Fibroblast of lung (primary cell): ENCODE results near the gene KLF3. TPM values are rescaled to one million over a fixed set of nuclear protein-coding genes. Genes with fewer than 3 reads are reported as not detected.

Source experiments
- DNase-seq, 2 donors: peaks; one replicate each; pipeline versions ENCODE4 v3.0.0 to v3.0.0-alpha.2; 2010; ENCODE audit warnings: low read depth in 2 of 2
- H2AFZ ChIP-seq: 2 replicates; pipeline ENCODE4 v1.5.1; 2012; ENCODE audit warnings: low read length, control low read depth, inconsistent platforms
- H3K27ac ChIP-seq: 2 replicates; pipeline ENCODE4 v1.5.1; 2011; ENCODE audit warnings: low read length, control low read depth; ENCODE audit not compliant: insufficient read depth
- H3K27me3 ChIP-seq: 2 replicates; pipeline ENCODE4 v1.5.1; 2011; ENCODE audit warnings: mild to moderate bottlenecking, low read length; ENCODE audit not compliant: control insufficient read depth, insufficient read depth
- H3K36me3 ChIP-seq: 2 replicates; pipeline ENCODE4 v1.5.1; 2011; ENCODE audit warnings: low read length; ENCODE audit not compliant: control insufficient read depth, insufficient read depth
- H3K4me1 ChIP-seq: 2 replicates; pipeline ENCODE4 v1.5.1; 2011; ENCODE audit warnings: low read length; ENCODE audit not compliant: control insufficient read depth, insufficient read depth; ENCODE audit errors: extremely low read depth
- H3K4me2 ChIP-seq: 2 replicates; pipeline ENCODE4 v1.5.1; 2011; ENCODE audit warnings: low read length, control low read depth; ENCODE audit not compliant: insufficient read depth; ENCODE audit errors: extremely low read depth
- H3K4me3 ChIP-seq, 4 experiments: fragments of 200-600 bp in 1 of 4; sonication (generic) in 1 of 4; replicated peaks in 1 of 4; 2 replicates each; pipeline ENCODE4 v1.5.1; 2011 to 2016; ENCODE audit warnings: low read length in 4 of 4, low read depth in 3 of 4, mild to moderate bottlenecking in 3 of 4, control low read depth in 2 of 4, inconsistent platforms in 1 of 4, mixed read lengths in 1 of 4; ENCODE audit not compliant: insufficient read depth in 1 of 4; ENCODE audit errors: control extremely low read depth in 1 of 4
- H3K79me2 ChIP-seq: 2 replicates; pipeline ENCODE4 v1.5.1; 2012; ENCODE audit warnings: mild to moderate bottlenecking, low read length, inconsistent platforms; ENCODE audit not compliant: control insufficient read depth, insufficient read depth
- H3K9ac ChIP-seq: 2 replicates; pipeline ENCODE4 v1.5.1; 2011; ENCODE audit warnings: mild to moderate bottlenecking, low read length, control low read depth; ENCODE audit not compliant: insufficient read depth
- H3K9me3 ChIP-seq: 2 replicates; pipeline ENCODE4 v1.5.1; 2012; ENCODE audit warnings: low read depth, low read length; ENCODE audit not compliant: control insufficient read depth, insufficient read depth
- H4K20me1 ChIP-seq: 2 replicates; pipeline ENCODE4 v1.5.1; 2011; ENCODE audit warnings: low read length; ENCODE audit not compliant: control insufficient read depth, insufficient read depth; ENCODE audit errors: extremely low read depth
- EZH2 ChIP-seq: IDR thresholded peaks from 2 replicates; pipeline ENCODE4 v1.5.1; 2012; ENCODE audit warnings: low read length, control low read depth, mild to moderate bottlenecking; ENCODE audit errors: missing control alignments
- polyA plus RNA-seq, 2 donors: library from polyadenylated mRNA; depleted of rRNA in 1 of 2; stranded (reverse) in 1 of 2; unstranded in 1 of 2; fragments of >200 nt; gene quantifications; 2 replicates each; pipeline ENCODE4 v1.2.1, GENCODE V29; 2011 to 2012; ENCODE audit warnings: missing spikeins in 1 of 2
- total RNA-seq: library from RNA; depleted of rRNA; stranded (reverse); fragments of >200 nt; gene quantifications from 2 replicates; pipeline ENCODE4 v1.2.1, GENCODE V29; 2014
- TF ChIP-seq, protein P1 (sequence below), 2 donors: IDR thresholded peaks in 1 of 2; conservative IDR thresholded peaks in 1 of 2; 1 replicate in 1 of 2; 2 replicates in 1 of 2; pipeline ENCODE4 v1.5.1; 2011 to 2012; ENCODE audit warnings: low read length in 2 of 2, control low read depth in 1 of 2, inconsistent platforms in 1 of 2, low read depth in 1 of 2, mild to moderate bottlenecking in 1 of 2

KLF3 gene
- total and polyA plus RNA-seq, 2 donors (not counting 1 experiment from before 2014, with no cell fraction given), result 12.4 to 18.9 TPM

DNA sequence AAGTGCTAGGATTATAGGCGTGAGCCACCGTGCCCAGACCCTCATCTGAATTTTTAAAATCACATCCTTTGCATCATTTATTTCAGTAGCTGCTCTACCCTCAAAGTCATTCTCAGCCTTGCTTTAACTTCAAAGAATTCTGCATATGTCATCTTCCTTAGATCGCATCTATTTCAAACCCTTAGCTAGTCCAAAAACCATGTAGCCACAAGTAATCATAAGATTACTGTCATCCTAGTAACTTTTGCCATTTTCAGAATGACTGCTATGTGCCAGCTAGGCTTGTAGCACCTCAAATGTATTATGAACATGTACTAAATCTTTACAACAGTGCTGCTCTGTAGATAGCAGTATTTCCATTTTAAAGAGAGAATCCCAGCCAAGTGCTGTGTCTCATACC is 45.5 kb upstream of the KLF3 start:
- no peak for DNase-seq
- H3K27me3 ChIP-seq, result peaks cover 2% of the 10 kb centered on the region
- no peaks in the 10 kb centered on the region for H3K4me1 ChIP-seq
- no peaks in the 10 kb centered on the region for H4K20me1 ChIP-seq
- no peaks in the 10 kb centered on the region for H3K9me3 ChIP-seq
- no peak overlapping the region for H3K4me2 ChIP-seq
- no peak overlapping the region for H3K4me3 ChIP-seq
- H3K36me3 ChIP-seq, result no peaks in the 10 kb centered on the region
- no peak for TF ChIP-seq EZH2
- TF ChIP-seq, protein P1, sequence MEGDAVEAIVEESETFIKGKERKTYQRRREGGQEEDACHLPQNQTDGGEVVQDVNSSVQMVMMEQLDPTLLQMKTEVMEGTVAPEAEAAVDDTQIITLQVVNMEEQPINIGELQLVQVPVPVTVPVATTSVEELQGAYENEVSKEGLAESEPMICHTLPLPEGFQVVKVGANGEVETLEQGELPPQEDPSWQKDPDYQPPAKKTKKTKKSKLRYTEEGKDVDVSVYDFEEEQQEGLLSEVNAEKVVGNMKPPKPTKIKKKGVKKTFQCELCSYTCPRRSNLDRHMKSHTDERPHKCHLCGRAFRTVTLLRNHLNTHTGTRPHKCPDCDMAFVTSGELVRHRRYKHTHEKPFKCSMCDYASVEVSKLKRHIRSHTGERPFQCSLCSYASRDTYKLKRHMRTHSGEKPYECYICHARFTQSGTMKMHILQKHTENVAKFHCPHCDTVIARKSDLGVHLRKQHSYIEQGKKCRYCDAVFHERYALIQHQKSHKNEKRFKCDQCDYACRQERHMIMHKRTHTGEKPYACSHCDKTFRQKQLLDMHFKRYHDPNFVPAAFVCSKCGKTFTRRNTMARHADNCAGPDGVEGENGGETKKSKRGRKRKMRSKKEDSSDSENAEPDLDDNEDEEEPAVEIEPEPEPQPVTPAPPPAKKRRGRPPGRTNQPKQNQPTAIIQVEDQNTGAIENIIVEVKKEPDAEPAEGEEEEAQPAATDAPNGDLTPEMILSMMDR (conservative IDR thresholded peaks at IDR 0.05 in 1 of 2, IDR thresholded peaks at IDR 0.05 in 1 of 2; ENCODE audit: low read depth in 1 of 2, low read length in 2 of 2), result no peak
- H3K9ac ChIP-seq, result no peak overlapping the region
- H3K79me2 ChIP-seq, result no peaks in the 10 kb centered on the region
- H2AFZ ChIP-seq, result no peak overlapping the region
- no peak overlapping the region for H3K27ac ChIP-seq

DNA sequence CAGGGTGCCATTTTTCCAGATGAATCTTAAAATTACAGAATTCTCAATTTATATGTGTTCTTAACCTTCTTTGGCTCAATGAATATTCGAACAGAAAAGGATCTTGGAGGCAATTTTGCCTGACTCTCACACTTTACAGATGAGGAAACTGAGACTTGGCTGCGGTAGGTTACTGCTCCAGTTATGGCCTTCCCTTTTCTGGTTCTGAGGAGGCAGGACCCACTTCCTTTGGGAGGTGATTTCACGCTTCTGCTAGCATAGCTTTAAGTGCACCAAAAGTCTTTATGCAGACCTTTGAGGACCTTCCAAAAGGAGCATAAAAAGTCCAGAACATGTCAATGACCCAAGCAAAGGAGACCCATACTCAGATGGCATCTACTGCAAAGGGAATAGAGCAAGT is 44.7 kb upstream of the KLF3 start:
- Histone ChIP-seq H3K27ac (no peak overlapping the region), H3K4me2 (no peak overlapping the region), H3K9me3 (no peaks in the 10 kb centered on the region), H3K36me3 (no peaks in the 10 kb centered on the region), H2AFZ (no peak overlapping the region), H4K20me1 (no peaks in the 10 kb centered on the region), H3K79me2 (no peaks in the 10 kb centered on the region), H3K9ac (no peak overlapping the region), H3K27me3 (peaks cover 2% of the 10 kb centered on the region), H3K4me1 (no peaks in the 10 kb centered on the region), H3K4me3 (no peak overlapping the region)
- no peak for TF ChIP-seq EZH2
- TF ChIP-seq, protein P1 (conservative IDR thresholded peaks at IDR 0.05 in 1 of 2, IDR thresholded peaks at IDR 0.05 in 1 of 2; ENCODE audit: low read depth in 1 of 2, low read length in 2 of 2), result no peak
- no peak for DNase-seq

DNA sequence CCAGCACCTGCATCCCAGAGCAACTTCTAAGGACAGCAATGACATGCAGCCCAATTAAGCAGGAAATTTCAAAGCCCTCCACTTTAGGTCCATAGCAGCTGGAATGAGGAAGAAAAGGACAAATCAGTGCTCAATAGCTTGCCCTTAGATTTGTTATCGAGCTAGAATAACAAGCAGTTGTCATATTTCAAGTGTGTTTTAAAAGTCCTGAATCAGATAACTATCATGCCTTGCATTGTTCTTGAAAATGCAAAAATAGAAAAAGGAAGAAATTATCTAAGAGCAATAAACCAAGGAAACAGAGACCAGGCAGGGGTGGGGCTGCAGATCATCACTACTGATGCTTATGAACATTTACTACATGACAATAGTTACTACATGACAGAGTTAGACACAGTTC is 43.9 kb upstream of the KLF3 start:
- TF ChIP-seq, protein P1 (conservative IDR thresholded peaks at IDR 0.05 in 1 of 2, IDR thresholded peaks at IDR 0.05 in 1 of 2; ENCODE audit: low read depth in 1 of 2, low read length in 2 of 2), result no peak
- no peak for TF ChIP-seq EZH2
- no peak overlapping the region for H3K9ac ChIP-seq
- H3K4me3 ChIP-seq, result no peak overlapping the region
- H3K79me2 ChIP-seq, result no peaks in the 10 kb centered on the region
- peaks cover 2% of the 10 kb centered on the region for H3K27me3 ChIP-seq
- H3K36me3 ChIP-seq, result no peaks in the 10 kb centered on the region
- H2AFZ ChIP-seq, result no peak overlapping the region
- DNase-seq, result no peak
- no peaks in the 10 kb centered on the region for H3K4me1 ChIP-seq
- no peaks in the 10 kb centered on the region for H3K9me3 ChIP-seq
- H4K20me1 ChIP-seq, result no peaks in the 10 kb centered on the region
- H3K4me2 ChIP-seq, result no peak overlapping the region
- H3K27ac ChIP-seq, result no peak overlapping the region
